Measurements from ENCODE around the gene ITGAE.

The ITGAE gene

GRCh38 chr17:3815925-3816324 lies 14.9 kb upstream of the ITGAE start:
- H3K9me3 ChIP-seq (ENCODE audit: insufficient read depth, low read depth, low read length): no peaks in the 10 kb centered on the region
- no peaks in the 10 kb centered on the region for H3K27me3 ChIP-seq (ENCODE audit: insufficient read depth, low read length, poor library complexity, severe bottlenecking)
- H3K36me3 ChIP-seq (ENCODE audit: insufficient read depth, low read length): peaks cover 94% of the 10 kb centered on the region; the same call in 1 of the 2 replicates
- no peak overlapping the region for H3K4me3 ChIP-seq (ENCODE audit: low read length, poor library complexity, severe bottlenecking)
- H3K9ac ChIP-seq (ENCODE audit: low read depth, low read length, poor library complexity, severe bottlenecking): no peak overlapping the region
- no peak overlapping the region for H3K4me2 ChIP-seq (ENCODE audit: low read depth, low read length, poor library complexity, severe bottlenecking)
- H3K4me1 ChIP-seq (ENCODE audit: insufficient read depth, low read length, poor library complexity, severe bottlenecking): no peaks in the 10 kb centered on the region
- no peak for TF ChIP-seq EZH2phosphoT487 (IDR thresholded peaks at IDR 0.05; ENCODE audit: borderline replicate concordance)
- no peak for TF ChIP-seq CTCF (conservative IDR thresholded peaks at IDR 0.05; ENCODE audit: low read length)
- no peaks in the 10 kb centered on the region for H3K79me2 ChIP-seq (ENCODE audit: insufficient read depth, low read length)
- H2AFZ ChIP-seq (ENCODE audit: low read length): no peak overlapping the region
- H3K9me2 ChIP-seq (replicated peaks; ENCODE audit: low read depth, low read length): no peaks in the 10 kb centered on the region
- no peaks in the 10 kb centered on the region for H3F3A ChIP-seq (ENCODE audit: low read depth)
- H4K20me1 ChIP-seq (ENCODE audit: insufficient read depth, low read length, poor library complexity, severe bottlenecking): no peaks in the 10 kb centered on the region

- H3K9me2 ChIP-seq (replicated peaks; ENCODE audit: low read depth, low read length): no peaks in the 10 kb centered on the region
- peaks cover 94% of the 10 kb centered on the region; the same call in 1 of the 2 replicates for H3K36me3 ChIP-seq (ENCODE audit: insufficient read depth, low read length)
- no peaks in the 10 kb centered on the region for H3K27me3 ChIP-seq (ENCODE audit: insufficient read depth, low read length, poor library complexity, severe bottlenecking)
- no peak overlapping the region for H3K9ac ChIP-seq (ENCODE audit: low read depth, low read length, poor library complexity, severe bottlenecking)
- H2AFZ ChIP-seq (ENCODE audit: low read length): no peak overlapping the region
- no peak overlapping the region for H3K4me2 ChIP-seq (ENCODE audit: low read depth, low read length, poor library complexity, severe bottlenecking)
- H3F3A ChIP-seq (ENCODE audit: low read depth): no peaks in the 10 kb centered on the region
- H3K4me1 ChIP-seq (ENCODE audit: insufficient read depth, low read length, poor library complexity, severe bottlenecking): no peaks in the 10 kb centered on the region
- no peak overlapping the region for H3K4me3 ChIP-seq (ENCODE audit: low read length, poor library complexity, severe bottlenecking)
- no peaks in the 10 kb centered on the region for H3K9me3 ChIP-seq (ENCODE audit: insufficient read depth, low read depth, low read length)
- H4K20me1 ChIP-seq (ENCODE audit: insufficient read depth, low read length, poor library complexity, severe bottlenecking): no peaks in the 10 kb centered on the region
- H3K79me2 ChIP-seq (ENCODE audit: insufficient read depth, low read length): no peaks in the 10 kb centered on the region
- no peak for TF ChIP-seq CTCF (conservative IDR thresholded peaks at IDR 0.05; ENCODE audit: low read length)
- no peak for TF ChIP-seq EZH2phosphoT487 (IDR thresholded peaks at IDR 0.05; ENCODE audit: borderline replicate concordance)
These were observed 14.1 kb upstream of the ITGAE start for GRCh38 chr17:3815122-3815521.

- no peaks in the 10 kb centered on the region for H3K27me3 ChIP-seq (ENCODE audit: insufficient read depth, low read length, poor library complexity, severe bottlenecking)
- H3K4me3 ChIP-seq (ENCODE audit: low read length, poor library complexity, severe bottlenecking): no peak overlapping the region
- H3K79me2 ChIP-seq (ENCODE audit: insufficient read depth, low read length): no peaks in the 10 kb centered on the region
- H3K9ac ChIP-seq (ENCODE audit: low read depth, low read length, poor library complexity, severe bottlenecking): no peak overlapping the region
- no peaks in the 10 kb centered on the region for H3F3A ChIP-seq (ENCODE audit: low read depth)
- H3K4me1 ChIP-seq (ENCODE audit: insufficient read depth, low read length, poor library complexity, severe bottlenecking): no peaks in the 10 kb centered on the region
- no peak overlapping the region for H2AFZ ChIP-seq (ENCODE audit: low read length)
- H3K36me3 ChIP-seq (ENCODE audit: insufficient read depth, low read length): peaks cover 92% of the 10 kb centered on the region; the same call in 1 of the 2 replicates
- no peaks in the 10 kb centered on the region for H3K9me3 ChIP-seq (ENCODE audit: insufficient read depth, low read depth, low read length)
- H3K4me2 ChIP-seq (ENCODE audit: low read depth, low read length, poor library complexity, severe bottlenecking): no peak overlapping the region
- H4K20me1 ChIP-seq (ENCODE audit: insufficient read depth, low read length, poor library complexity, severe bottlenecking): no peaks in the 10 kb centered on the region
- no peaks in the 10 kb centered on the region for H3K9me2 ChIP-seq (replicated peaks; ENCODE audit: low read depth, low read length)
- TF ChIP-seq EZH2phosphoT487 (IDR thresholded peaks at IDR 0.05; ENCODE audit: borderline replicate concordance) (no peak), CTCF (conservative IDR thresholded peaks at IDR 0.05; ENCODE audit: low read length) (no peak)
These were observed 13.4 kb upstream of the ITGAE start for GRCh38 chr17:3814361-3814760.

Measured in Loucy (cell line).